WI38 (cell line): ENCODE measurements around the gene EPHB2.

ENCODE experiments used
- H3K4me3 ChIP-seq: 2 replicates; pipeline ENCODE4 v1.5.1; 2011; ENCODE audit warnings: low read depth, mild to moderate bottlenecking, control low read depth, low read length
- TF ChIP-seq, protein P1 (sequence below): IDR thresholded peaks from 2 replicates; pipeline ENCODE4 v1.5.1; 2012; ENCODE audit warnings: low read depth, mild to moderate bottlenecking, control low read depth, low read length

EPHB2 gene

DNA sequence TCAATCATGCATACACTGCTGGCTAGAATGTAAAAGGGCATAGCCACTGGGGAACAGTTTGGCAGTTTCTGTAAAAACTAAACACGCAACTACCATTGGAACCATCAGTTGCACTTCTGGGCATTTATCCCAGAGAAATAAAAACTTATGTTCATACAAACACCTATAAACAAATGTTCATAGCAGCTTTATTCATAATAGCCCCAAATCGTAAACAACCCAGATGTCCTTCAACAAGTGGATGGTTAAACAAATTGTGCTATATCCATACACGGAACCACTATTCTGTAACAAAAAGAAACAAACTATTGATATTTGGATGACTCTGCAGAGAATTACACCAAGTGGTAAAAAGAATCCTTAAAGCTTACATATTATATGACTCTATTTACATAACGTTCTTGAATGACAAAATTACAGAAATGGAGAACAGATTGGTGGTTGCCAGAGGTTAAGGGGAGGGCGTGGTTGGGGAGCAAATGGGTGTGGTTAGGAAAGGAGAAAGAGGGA lies 239.2 kb downstream of the EPHB2 start:
- TF ChIP-seq, protein P1, sequence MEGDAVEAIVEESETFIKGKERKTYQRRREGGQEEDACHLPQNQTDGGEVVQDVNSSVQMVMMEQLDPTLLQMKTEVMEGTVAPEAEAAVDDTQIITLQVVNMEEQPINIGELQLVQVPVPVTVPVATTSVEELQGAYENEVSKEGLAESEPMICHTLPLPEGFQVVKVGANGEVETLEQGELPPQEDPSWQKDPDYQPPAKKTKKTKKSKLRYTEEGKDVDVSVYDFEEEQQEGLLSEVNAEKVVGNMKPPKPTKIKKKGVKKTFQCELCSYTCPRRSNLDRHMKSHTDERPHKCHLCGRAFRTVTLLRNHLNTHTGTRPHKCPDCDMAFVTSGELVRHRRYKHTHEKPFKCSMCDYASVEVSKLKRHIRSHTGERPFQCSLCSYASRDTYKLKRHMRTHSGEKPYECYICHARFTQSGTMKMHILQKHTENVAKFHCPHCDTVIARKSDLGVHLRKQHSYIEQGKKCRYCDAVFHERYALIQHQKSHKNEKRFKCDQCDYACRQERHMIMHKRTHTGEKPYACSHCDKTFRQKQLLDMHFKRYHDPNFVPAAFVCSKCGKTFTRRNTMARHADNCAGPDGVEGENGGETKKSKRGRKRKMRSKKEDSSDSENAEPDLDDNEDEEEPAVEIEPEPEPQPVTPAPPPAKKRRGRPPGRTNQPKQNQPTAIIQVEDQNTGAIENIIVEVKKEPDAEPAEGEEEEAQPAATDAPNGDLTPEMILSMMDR, result no peak
- H3K4me3 ChIP-seq, result no peak overlapping the region

DNA sequence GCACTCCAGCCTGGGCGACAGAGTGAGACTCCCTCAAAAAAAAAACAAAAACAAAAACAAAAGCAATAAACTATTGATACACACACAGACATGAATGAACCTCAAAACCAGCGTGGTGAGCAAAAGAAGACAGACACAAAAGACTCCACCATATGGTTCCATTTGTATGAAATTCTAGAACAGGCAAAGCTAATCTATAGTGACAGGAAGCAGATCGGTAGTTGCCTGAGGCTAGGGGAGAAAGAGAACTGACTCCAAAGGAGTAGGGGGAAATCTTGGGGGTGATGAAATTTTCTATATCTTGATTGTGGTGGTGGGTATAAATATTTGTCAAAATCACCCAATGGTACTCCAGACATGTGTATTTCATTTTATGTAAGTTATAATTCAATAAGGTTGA lies 241.2 kb downstream of the EPHB2 start:
- H3K4me3 ChIP-seq, result no peak overlapping the region
- TF ChIP-seq, protein P1, result no peak

DNA sequence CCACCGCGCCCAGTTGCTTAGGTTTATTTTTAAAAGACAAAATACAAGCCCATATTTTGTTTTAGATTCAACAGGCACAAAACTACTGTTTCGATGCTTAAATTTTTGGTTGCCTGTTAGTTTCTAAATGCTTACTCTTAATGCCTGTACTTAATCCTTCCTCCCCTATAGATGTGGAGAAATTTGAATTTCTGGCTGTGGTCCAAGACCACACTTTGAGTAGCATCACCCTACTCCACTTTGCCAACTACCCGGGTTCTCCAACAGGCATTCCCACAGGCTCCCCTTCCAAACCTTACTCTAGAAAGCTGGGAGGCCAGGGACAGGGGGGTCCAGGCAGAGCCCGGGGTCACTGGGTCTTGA lies 242.0 kb downstream of the EPHB2 start:
- no peak overlapping the region for H3K4me3 ChIP-seq
- TF ChIP-seq, protein P1, result no peak

DNA sequence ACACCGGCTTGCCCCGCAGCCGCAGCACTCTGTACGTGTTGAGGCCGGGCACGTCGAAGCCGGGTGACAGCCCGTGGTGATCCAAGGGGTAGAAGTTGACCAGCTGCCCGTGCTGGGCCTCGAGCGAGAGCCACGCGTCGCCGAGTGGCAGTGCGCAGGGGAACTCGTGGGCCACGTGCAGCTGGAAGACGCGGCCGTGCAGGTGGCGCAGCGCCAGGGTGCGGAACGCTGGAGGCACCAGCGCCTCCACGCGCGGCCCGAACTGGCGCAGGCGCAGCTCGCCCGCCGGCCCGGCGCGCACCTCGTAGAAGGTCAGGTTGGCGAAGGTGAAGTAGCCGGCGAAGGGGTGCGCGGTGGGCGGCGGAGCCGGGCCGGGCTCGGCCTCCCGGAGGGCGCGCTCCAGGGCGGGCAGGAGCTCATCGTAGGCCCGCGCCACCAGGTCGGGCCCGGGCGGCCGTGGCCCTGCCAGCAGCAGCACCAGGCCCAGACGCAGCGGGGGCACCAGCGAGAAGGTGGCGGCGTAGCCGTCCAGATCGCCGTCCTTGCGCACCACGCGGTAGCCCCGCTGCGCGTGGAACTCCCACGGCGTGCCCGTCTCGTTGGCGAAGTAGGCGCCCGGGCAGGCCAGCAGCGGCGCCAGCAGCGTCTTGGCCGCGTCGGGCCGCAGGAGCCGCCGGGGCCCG lies 242.6 kb downstream of the EPHB2 start:
- no peak overlapping the region for H3K4me3 ChIP-seq
- TF ChIP-seq, protein P1, result no peak

DNA sequence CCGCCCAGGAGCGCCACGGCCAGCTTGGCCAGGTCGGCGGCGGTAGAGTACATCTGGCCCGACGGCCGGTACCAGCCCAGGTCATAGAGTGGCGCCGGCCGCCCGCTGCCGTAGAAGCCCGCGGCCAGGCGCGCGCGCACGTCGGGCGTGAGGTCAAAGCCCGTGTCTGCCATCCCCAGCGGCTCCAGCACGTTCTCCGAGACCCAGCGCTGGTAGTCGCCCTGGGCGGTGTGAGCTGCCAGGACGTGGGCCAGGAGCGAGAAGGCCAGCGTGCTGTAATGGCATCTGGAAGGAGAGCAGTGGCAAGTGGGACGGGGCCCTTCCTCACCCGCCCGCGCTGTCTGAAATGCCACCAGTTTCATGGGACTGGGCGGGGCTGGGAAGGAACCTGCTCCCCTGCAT lies 243.1 kb downstream of the EPHB2 start:
- TF ChIP-seq, protein P1, result no peak
- H3K4me3 ChIP-seq, result no peak overlapping the region

DNA sequence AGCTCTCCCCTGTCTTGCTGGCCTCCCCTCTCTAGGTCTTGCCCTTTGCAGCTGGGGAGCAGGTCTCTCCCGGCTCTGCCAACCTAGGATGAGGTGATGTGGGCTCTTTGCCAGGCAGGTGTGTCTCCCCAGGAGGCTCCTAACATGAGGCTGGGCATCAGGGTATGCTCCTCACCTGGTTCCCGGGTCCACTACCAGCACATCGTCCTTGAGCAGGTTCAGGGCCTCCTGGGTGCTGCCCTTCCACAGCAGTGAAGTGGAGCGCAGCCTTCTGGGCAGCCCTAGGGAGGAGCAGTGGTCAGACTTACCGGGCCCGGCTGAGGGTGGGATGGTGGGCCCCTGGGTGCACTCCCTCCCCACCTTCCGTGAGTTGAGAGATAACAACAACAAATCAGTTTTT lies 244.5 kb downstream of the EPHB2 start:
- TF ChIP-seq, protein P1, result no peak
- no peak overlapping the region for H3K4me3 ChIP-seq

DNA sequence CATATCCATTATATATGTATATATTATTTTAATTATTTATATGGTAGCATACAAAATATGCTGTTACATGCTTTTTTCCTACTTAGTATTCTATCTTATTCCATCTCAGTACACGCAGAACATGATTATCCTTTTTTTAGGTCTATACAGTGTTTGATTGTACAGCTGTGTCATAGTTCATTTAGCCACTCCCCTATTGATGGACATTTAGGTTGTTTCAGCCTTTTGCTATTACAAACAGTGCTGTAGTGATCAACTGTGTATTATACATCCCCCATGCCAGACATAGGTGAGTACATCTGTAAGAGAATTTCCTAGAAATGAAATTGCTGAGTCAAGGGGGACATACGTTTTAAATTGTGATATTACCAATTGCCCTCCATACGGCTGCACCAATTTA lies 246.4 kb downstream of the EPHB2 start:
- no peak overlapping the region for H3K4me3 ChIP-seq
- TF ChIP-seq, protein P1, result no peak
